Adipocyte (in vitro differentiated cells): ENCODE data around the gene MRPL24.
A peak's percentile ranks its signal among the peaks of the same experiment; 100 is the strongest.

Experiments used
- DNase-seq: peaks from one replicate; pipeline ENCODE4 v3.0.0-alpha.2; 2015; ENCODE audit warnings: low read depth
- H3K27me3 ChIP-seq: replicated peaks from 2 replicates; pipeline ENCODE4 v1.7.0; 2013; ENCODE audit warnings: mild to moderate bottlenecking, low read length, moderate library complexity; ENCODE audit not compliant: control insufficient read depth, insufficient read depth
- H3K36me3 ChIP-seq: 2 replicates; pipeline ENCODE4 v1.7.0; 2013; ENCODE audit warnings: low read length, mild to moderate bottlenecking, moderate library complexity; ENCODE audit not compliant: control insufficient read depth, insufficient read depth, severe bottlenecking
- H3K4me1 ChIP-seq: 2 replicates; pipeline ENCODE4 v1.7.0; 2013; ENCODE audit warnings: mild to moderate bottlenecking, low read length, moderate library complexity; ENCODE audit not compliant: control insufficient read depth, insufficient read depth
- H3K4me3 ChIP-seq: 2 replicates; pipeline ENCODE4 v1.7.0; 2013; ENCODE audit warnings: mild to moderate bottlenecking, low read length, moderate library complexity
- H3K9ac ChIP-seq: 2 replicates; pipeline ENCODE4 v1.7.0; 2013; ENCODE audit warnings: mild to moderate bottlenecking, low read length, moderate library complexity
- H3K9me3 ChIP-seq: 2 replicates; pipeline ENCODE4 v1.7.0; 2013; ENCODE audit warnings: mild to moderate bottlenecking, low read length, moderate library complexity; ENCODE audit not compliant: control insufficient read depth

MRPL24 gene

DNA sequence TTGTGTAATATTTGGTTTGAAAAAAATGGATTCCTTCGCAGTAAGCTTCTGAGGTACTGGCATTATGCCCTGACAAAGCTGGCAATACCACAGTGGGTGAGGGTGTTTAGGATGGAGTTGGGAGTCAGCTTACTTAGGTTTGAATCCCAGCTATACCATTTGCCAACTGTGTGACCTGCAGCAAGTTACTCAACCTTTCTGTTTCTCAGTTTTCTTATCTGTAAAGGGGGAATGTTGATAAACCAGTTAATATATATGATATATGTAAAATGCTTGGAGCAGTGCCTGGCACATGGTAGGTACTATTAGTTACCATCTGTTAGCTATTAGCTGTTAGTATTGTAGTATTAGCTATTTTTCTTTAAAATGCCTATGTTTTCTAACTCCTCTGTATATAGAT, 15.5 kb upstream of the MRPL24 start:
- Histone ChIP-seq H3K4me3 (no peak overlapping the region), H3K9ac (no peak overlapping the region), H3K36me3 (no peaks in the 10 kb centered on the region), H3K27me3 (no peaks in the 10 kb centered on the region), H3K9me3 (no peaks in the 10 kb centered on the region), H3K4me1 (peaks cover 17% of the 10 kb centered on the region)
- no peak for DNase-seq

GRCh38 chr1:156755527-156755950, 14.7 kb upstream of the MRPL24 start:
- H3K27me3 ChIP-seq: no peaks in the 10 kb centered on the region
- H3K9me3 ChIP-seq: no peaks in the 10 kb centered on the region
- no peak overlapping the region for H3K9ac ChIP-seq
- peaks cover 17% of the 10 kb centered on the region for H3K4me1 ChIP-seq
- no peak for DNase-seq
- no peak overlapping the region for H3K4me3 ChIP-seq
- H3K36me3 ChIP-seq: no peaks in the 10 kb centered on the region

DNA sequence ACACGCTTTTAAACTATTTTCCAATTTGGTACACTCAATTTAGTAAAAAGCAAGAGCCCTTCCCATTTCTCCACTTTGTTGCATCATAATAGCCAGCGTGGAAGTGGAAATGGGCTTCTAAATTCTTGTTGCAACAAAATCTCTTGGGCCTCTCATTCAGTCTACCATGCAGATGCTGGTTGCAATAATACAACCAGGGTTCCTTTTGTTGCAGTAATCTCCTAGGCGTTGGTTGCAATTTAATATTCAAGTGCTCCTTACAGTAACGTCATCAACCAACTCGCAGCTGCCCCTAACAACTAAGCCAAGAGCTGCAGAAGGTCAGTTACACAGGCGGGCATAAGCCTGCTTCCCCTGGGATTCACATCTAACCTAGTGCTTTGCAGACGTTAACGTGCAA, 13.3 kb upstream of the MRPL24 start:
- DNase-seq: no peak
- Histone ChIP-seq H3K27me3 (no peaks in the 10 kb centered on the region), H3K9ac (no peak overlapping the region), H3K36me3 (no peaks in the 10 kb centered on the region), H3K4me3 (no peak overlapping the region), H3K9me3 (no peaks in the 10 kb centered on the region), H3K4me1 (peaks cover 24% of the 10 kb centered on the region)

GRCh38 chr1:156752843-156753482, 12.1 kb upstream of the MRPL24 start:
- H3K9me3 ChIP-seq: no peaks in the 10 kb centered on the region
- no peaks in the 10 kb centered on the region for H3K27me3 ChIP-seq
- DNase-seq: peak; percentile 89
- peak overlapping the region; percentile 94 for H3K4me3 ChIP-seq
- H3K36me3 ChIP-seq: no peaks in the 10 kb centered on the region
- peaks cover 37% of the 10 kb centered on the region for H3K4me1 ChIP-seq
- H3K9ac ChIP-seq: peak overlapping the region; percentile 97

GRCh38 chr1:156751757-156752481, 11.0 kb upstream of the MRPL24 start:
- no peaks in the 10 kb centered on the region for H3K9me3 ChIP-seq
- no peaks in the 10 kb centered on the region for H3K36me3 ChIP-seq
- H3K9ac ChIP-seq: peak overlapping the region; percentile 97
- H3K4me1 ChIP-seq: peaks cover 45% of the 10 kb centered on the region
- peak; percentile 99 for DNase-seq
- H3K4me3 ChIP-seq: peak overlapping the region; percentile 94
- no peaks in the 10 kb centered on the region for H3K27me3 ChIP-seq

- no peaks in the 10 kb centered on the region for H3K27me3 ChIP-seq
- peaks cover 48% of the 10 kb centered on the region for H3K4me1 ChIP-seq
- no peak for DNase-seq
- no peaks in the 10 kb centered on the region for H3K36me3 ChIP-seq
- H3K9me3 ChIP-seq: no peaks in the 10 kb centered on the region
- H3K4me3 ChIP-seq: peak within 1 kb of the TSS; percentile 94
- peak within 1 kb of the TSS; percentile 97 for H3K9ac ChIP-seq
These were observed 10.5 kb upstream of the MRPL24 start, which contains the start of gene HDGF for GRCh38 chr1:156751451-156751756. TSS of gene HDGF (minus strand) at chr1:156751675. CDS start at chr1:156751429, 246 bp downstream.

DNA sequence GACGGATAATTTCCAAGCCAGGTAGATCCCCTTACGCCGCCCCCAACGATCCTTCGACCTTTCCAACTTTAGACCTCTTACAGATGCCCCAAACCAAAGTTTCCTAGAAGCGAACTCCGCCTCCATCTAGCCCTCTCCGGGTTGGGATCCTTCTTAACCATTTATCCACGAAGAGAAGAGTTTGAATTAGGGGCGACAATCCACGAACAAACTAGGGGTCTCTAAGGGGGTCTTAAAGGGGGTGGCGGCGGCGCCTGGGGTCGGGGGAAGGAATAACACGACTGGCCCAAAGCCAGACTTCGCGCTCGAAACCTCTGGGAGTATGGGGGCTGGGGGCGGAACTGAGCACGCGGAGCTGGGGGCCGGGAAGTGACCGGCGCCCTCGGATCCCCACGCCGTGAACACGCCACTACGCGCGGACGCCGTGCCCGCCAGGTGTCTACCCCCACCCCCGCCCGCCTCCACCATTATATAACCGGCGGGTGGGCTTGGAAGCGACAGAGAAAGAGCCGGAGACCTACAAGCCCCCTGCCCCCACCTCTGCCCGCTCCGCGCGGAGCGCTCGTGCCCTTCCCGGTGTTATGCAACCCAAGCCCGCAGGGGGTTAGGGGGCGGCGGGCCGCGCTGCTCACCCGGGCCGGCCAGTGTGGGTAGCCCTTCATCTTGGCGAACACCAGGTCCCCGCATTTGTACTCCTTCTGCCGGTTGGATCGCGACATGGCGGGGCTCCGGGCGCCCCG, 10.0 kb upstream of the MRPL24 start:
- Histone ChIP-seq H3K9me3 (no peaks in the 10 kb centered on the region), H3K36me3 (no peaks in the 10 kb centered on the region), H3K4me3 (peak overlapping the region; percentile 94), H3K9ac (peak overlapping the region; percentile 95), H3K4me1 (peaks cover 54% of the 10 kb centered on the region), H3K27me3 (no peaks in the 10 kb centered on the region)
- peak; percentile 82 for DNase-seq

- no peaks in the 10 kb centered on the region for H3K36me3 ChIP-seq
- H3K4me3 ChIP-seq: peak overlapping the region; percentile 94
- H3K9ac ChIP-seq: peak overlapping the region; percentile 95
- no peaks in the 10 kb centered on the region for H3K27me3 ChIP-seq
- H3K9me3 ChIP-seq: no peaks in the 10 kb centered on the region
- DNase-seq: peak; percentile 59
- peaks cover 60% of the 10 kb centered on the region for H3K4me1 ChIP-seq
These were observed 9.3 kb upstream of the MRPL24 start for GRCh38 chr1:156750191-156750672.

DNA sequence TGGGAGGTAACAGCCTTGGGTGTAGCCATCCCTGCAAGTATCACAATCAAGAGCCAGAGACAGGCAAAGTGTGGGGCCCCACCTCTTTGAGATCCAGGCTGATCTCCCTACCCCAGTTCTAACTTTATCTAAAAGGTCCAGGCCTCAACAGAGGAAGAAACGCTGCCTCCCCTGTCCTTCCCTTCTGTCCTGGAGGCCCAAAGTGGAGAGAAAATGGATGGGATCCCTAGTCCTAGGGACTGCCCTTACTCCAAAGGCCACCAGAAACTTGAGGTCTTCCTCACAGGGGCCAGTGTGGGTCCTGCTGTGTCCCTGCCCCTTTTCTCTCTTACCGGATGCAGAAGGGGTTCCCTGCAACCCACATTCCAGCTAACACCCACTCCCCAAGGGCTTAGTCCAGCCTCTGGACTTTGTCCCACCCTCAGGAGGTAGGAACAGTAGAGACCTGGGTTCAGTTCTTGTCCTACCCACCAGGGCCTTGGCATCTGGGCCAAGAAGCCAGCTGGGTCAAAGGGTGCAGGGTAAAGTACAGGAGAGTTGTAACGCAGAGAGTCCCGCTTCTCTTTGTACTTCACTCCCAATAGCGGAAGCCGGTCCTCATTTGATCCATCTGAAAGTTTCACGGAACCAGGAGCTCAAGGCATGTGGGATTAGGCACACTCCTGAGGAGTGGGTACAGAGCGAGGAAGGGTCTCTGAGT, 8.7 kb upstream of the MRPL24 start:
- Histone ChIP-seq H3K9me3 (no peaks in the 10 kb centered on the region), H3K27me3 (no peaks in the 10 kb centered on the region), H3K9ac (peak overlapping the region; percentile 95), H3K4me1 (peaks cover 66% of the 10 kb centered on the region), H3K4me3 (peak overlapping the region; percentile 94), H3K36me3 (peaks cover 5% of the 10 kb centered on the region)
- no peak for DNase-seq

DNA sequence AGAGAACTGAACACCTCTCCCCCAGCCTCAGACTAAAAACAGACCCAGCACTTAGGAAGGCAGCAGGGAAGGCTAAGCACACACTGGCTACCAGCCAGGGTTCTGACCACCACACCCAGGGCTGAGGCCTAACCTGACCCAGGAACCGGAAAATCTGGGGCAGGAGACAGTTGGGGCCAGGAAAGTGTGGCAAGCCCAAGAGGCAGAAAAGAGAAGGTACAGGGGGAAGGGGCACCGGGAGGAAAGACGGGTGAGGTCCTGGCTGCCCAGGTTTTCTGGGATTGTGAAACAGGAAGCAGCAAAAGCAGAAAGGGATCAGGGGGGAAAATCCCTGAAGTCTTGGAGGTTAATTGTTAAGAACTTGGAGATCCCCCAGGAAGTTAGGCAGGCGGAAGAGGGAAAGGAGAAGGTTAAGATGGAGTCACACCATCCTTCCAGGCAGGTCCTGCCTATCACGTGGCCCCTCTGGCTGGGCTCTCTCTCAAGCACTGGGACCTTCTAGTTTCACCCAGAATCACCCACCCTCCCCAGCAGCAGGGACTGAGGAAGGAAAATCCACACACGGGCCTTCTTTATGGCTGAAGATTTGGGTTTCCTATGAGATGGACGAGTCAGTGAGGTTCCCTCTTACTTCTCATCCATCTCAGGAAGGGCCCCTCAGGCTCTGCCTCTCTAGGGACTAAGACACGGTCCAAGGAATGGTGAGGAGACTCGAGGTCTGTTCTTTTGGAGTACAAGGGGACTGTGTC, 8.0 kb upstream of the MRPL24 start:
- peak; percentile 65 for DNase-seq
- Histone ChIP-seq H3K4me3 (peak overlapping the region; percentile 94), H3K27me3 (no peaks in the 10 kb centered on the region), H3K4me1 (peaks cover 65% of the 10 kb centered on the region), H3K9ac (peak overlapping the region; percentile 95), H3K36me3 (peaks cover 8% of the 10 kb centered on the region), H3K9me3 (no peaks in the 10 kb centered on the region)
